Measurements from ENCODE around the gene CYFIP2.
A peak's percentile ranks its signal among the peaks of the same experiment; 100 is the strongest.

The CYFIP2 gene

DNA sequence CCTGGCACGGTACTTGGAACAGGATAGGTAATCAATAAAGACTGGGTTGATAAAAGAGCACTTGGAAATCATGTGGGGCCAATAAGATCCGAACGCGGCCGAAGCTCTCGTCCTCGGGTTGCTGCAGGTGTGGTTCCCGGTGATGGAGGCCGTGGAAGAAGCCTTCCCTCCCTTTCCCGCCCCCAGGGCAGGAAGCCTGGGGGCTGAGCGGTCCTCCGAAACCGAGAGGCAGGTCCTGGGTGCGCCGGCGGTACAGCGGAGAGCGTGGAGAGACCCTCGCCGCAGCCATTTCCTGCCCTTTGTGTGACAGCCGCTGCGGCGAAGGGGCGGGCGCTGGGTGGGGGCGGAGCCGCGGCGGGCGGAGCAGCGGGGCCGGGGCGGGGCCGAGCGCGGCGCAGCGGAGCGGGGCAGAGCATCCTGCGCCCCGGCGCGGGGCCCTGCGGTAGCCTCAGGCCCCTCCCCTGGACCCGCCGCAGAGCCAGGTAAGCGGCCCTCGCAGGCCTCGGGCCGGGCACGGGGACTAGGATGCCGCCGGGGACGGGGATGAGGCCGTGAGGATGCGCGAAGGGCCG, at the start of gene CYFIP2:
CYFIP2 (plus strand) TSS at position 410 of the 572 bp plus-strand sequence. CDS start 19,239 bp downstream, outside the sequence.
- DNase-seq (ENCODE audit: low read depth in 1 of 2, low spot score in 1 of 2): peak; percentile 57 to 82
- TF ChIP-seq JUND (IDR thresholded peaks at IDR 0.05; ENCODE audit: low read depth): no peak
- in situ Hi-C loops (cut with HindIII; ENCODE audit: low pct_unique_long_range_greater_than_20kb, low sequenced_read_pairs): no loop called here

DNA sequence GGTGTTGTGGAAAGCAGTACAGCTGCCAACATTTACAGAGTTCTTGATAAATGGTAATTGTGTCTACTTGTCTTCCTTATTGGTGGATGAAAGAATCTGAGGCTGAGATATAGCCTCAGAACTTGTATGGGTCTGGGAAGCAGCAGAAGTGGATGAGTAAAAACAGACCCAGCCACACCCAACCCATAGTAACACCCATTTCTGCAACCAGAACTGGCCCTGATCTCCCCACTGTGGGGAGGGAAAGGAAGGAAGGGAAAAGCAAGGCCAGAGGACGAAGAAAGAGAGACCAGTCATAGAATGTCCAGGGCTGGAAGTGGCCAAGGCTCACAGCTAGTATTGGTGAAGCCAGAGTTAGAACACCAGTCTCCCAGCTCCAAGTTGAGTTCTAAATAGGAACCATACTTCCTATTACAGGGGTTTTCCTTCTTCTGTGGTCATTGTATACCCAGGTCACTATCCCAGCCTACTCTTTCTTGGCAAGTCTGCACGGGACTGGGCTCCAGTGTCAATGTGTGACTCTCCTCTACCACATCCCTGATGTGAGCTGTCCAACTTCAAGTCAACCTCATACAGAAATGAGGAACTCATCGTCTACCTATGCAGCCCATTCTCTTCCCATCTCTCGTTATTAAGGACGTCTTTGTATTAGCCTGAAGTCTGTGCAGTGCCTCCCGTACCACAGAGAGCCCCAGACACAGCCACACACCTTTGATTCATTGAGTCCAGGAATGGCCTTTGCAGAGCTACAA, 49.4 kb upstream of the CYFIP2 start:
- no peak for TF ChIP-seq JUND (IDR thresholded peaks at IDR 0.05; ENCODE audit: low read depth)
- in situ Hi-C loops (cut with HindIII; ENCODE audit: low pct_unique_long_range_greater_than_20kb, low sequenced_read_pairs): no loop called here
- DNase-seq (ENCODE audit: low read depth in 1 of 2, low spot score in 1 of 2): no peak

DNA sequence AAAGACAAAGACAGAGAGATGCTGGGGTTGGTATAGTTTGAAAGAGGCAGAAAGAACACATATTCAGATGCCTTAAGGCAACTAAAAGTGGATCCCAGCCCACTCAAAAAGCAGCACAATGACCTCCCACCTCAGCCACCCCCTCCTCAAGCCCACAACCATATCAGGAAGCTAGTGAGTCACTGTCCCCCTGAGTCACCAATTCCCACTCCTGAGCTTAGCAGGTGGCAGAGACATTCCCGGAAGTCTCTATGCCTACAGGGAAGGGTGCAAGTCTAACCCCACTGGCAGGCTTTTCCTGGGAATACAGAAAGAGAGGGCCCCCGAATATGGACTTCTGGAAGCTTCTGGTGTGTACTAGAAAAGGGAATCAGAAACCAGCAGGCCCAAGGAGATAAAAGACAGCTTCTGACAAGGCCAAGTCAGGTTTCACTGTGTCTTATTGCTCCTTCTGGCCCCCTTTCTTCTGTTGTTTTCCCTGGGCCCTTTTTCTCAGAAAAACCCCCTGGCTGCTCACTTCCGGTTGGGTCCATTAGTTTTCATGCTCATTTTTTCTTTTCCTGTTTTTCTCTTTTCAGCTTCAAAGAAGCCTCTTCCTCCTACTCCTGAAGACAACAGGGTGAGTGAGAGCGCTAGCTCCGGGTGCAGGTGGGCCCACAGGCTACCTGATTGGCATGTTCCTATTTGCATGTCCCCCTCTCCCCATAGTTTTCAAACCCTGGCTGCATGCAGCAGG, 48.5 kb upstream of the CYFIP2 start:
- TF ChIP-seq JUND (IDR thresholded peaks at IDR 0.05; ENCODE audit: low read depth): no peak
- no peak for DNase-seq (ENCODE audit: low read depth in 1 of 2, low spot score in 1 of 2)
- in situ Hi-C loops (cut with HindIII; ENCODE audit: low pct_unique_long_range_greater_than_20kb, low sequenced_read_pairs): no loop called here

DNA sequence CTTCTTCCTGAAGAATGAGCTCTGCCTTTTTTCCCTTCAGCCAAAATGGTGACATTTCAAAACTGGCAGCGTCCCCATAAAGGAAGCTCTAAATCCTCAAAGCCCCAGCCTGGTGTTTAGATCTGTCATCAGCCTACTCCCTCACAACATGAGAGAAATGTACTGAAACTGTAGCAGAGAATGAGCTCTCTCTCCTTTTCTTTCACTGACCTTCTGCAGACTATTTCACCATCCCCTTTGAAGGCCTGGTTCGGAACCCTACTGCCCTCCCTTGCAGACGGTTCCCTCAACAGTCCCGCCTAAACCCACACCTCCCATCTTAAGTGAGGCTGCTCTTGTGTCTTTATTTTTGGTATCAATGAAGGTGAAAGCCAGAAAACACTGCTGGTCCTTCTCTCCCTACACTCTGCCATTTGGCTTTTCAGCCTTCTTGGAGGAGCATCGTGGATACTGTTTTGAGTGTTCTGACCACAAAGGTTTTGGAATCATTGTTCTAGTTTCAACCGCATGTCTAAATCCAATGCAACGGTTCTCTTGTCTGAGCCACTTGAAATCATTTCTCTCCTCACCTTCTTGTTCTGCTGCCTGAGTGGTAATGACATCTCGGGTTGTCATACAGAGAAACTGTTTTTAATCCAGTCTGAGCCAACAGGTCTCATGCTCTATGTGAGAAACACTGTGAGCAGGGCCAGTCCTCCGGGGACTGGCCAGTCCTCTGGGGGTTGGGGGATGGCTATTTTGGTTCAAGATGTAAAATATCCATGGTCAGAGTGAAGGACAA, 46.2 kb upstream of the CYFIP2 start:
- DNase-seq (ENCODE audit: low read depth in 1 of 2, low spot score in 1 of 2): no peak
- in situ Hi-C loops (cut with HindIII; ENCODE audit: low pct_unique_long_range_greater_than_20kb, low sequenced_read_pairs): no loop called here
- no peak for TF ChIP-seq JUND (IDR thresholded peaks at IDR 0.05; ENCODE audit: low read depth)

DNA sequence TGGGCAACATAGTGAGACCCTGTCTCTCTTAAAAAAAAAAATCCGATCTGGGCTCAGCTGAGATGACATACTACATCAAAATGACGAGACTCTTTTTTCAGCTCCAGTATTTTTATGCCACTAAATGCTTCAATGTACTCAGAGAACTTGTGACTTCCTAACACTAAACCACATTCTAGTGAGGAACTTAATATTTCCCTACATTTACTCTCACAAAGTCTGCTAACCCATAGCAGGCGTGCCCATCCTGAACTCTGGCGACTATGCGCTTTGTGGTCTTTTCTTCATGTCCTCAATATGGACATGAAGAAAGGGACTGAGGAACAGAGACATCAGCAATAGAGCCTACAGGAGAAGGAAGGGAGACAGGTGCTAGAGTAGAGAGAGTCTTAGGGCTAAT, 44.0 kb upstream of the CYFIP2 start:
- in situ Hi-C loops (cut with HindIII; ENCODE audit: low pct_unique_long_range_greater_than_20kb, low sequenced_read_pairs): no loop called here
- TF ChIP-seq JUND (IDR thresholded peaks at IDR 0.05; ENCODE audit: low read depth): no peak

DNA sequence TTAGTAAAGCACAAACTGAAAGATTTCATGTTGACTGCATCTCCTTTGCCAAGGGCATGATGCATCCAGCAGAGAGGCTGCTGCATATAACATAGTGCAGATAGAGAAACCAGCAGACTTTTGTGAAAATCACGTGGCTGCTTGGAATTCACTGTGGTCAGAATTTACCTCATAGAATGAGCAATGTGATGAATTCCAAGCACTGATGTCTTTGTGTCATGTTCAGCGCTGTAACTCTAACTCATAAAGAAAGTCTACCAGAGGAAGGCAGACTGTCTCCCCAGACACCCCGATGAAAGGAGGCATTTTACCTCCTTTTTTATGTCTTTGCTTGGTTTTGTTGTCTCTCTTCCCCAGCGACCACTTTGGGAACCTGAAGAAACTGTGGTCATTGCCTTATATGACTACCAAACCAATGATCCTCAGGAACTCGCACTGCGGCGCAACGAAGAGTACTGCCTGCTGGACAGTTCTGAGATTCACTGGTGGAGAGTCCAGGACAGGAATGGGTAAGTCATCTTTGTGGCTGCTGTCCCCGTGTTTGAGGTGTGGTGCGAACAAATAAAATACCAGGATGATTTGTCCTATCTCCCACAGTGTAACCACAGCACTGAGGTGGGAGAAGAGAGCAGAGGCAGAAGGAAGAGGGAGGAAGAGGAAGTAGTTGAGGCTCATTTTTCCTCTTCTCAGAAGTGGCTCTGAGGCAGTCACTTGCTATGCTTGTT, 43.3 kb upstream of the CYFIP2 start:
- DNase-seq (ENCODE audit: low read depth in 1 of 2, low spot score in 1 of 2): no peak
- in situ Hi-C loops (cut with HindIII; ENCODE audit: low pct_unique_long_range_greater_than_20kb, low sequenced_read_pairs): no loop called here
- TF ChIP-seq JUND (IDR thresholded peaks at IDR 0.05; ENCODE audit: low read depth): no peak

More for the DNA sequence above, 44.0 kb upstream of the CYFIP2 start:
- DNase-seq (ENCODE audit: low read depth in 1 of 2, low spot score in 1 of 2): no peak

DNA sequence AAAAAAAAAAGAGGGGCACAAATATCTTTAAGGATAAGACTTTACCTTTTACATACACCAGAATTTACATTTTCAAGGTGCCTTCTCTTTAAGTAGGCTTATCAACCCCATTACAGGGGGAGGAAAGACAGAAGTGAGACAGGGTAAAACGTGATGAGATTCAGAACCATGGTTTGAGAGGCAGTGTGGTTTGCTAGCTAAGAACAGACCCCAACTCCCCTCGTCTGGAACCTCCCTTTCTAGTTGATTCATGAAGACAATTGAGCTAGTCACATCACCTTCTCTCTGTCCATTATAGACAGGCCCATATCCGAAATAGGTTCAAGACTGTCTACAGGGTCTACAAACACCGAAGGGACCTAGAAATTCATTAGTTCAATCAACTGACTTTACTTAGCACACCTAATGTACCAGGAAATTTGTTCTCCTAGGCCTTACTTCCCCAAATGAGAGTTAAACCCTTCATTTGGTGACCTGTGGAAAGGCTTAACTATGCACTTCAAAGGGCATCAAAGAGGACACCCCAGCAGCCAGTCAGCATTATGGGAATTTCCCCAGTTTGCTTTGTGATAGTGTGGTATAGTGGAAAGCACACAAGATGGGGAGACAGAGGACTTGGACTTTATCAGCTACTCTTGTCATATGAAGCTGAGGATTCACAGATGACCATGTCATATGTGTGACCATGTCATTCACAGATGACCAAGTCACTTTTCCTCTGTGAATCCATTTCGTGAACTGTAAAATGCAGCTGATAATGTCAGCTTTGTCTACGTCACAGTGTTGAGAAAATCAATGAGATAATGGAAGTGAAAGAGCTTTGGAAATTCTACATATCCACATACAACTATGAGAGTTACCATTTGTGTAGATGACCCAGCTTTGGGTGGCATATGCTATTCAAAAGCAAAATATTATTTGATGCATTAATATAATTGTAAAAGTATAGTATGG, 40.2 kb upstream of the CYFIP2 start:
- in situ Hi-C loops (cut with HindIII; ENCODE audit: low pct_unique_long_range_greater_than_20kb, low sequenced_read_pairs): no loop called here
- TF ChIP-seq JUND (IDR thresholded peaks at IDR 0.05; ENCODE audit: low read depth): no peak
- no peak for DNase-seq (ENCODE audit: low read depth in 1 of 2, low spot score in 1 of 2)

DNA sequence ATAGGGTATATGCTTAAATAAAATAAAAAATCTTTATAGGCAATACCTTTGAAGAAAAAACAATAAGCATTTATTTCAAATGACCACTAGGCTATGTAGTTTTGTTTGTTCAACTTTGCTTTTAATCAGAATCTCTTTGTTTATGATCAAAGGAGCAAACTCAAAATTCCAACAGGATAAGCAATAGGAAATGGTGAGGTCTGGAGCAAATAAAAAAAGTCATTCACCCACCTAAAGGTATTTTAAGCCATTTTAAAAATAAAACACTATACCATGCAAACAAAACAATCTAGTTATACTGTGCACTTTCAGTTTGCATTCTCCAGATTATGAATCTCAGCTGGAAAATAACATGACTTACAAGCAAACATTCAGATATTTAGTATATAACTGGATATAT, 35.3 kb upstream of the CYFIP2 start:
- DNase-seq (ENCODE audit: low read depth in 1 of 2, low spot score in 1 of 2): no peak
- TF ChIP-seq JUND (IDR thresholded peaks at IDR 0.05; ENCODE audit: low read depth): no peak
- in situ Hi-C loops (cut with HindIII; ENCODE audit: low pct_unique_long_range_greater_than_20kb, low sequenced_read_pairs): no loop called here

DNA sequence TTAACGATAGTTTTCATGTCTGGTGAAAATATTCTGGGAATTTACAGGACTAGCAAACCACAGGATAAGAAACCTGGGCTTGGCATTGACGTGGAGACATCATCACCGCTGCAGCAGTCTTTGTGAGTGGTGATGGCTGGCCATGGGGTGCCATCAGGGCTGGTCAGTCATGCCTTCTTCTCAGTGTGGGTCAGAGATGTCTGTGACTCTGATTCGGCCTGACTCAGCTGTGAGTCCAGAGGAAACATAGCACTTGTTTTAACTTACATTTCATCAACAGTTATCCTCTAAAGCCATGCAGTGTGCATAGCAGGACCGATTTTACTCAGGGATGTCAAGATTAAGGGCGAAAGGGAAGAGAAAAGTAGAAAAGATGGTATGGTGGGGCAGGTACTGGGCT, 33.2 kb upstream of the CYFIP2 start:
- in situ Hi-C loops (cut with HindIII; ENCODE audit: low pct_unique_long_range_greater_than_20kb, low sequenced_read_pairs): no loop called here
- TF ChIP-seq JUND (IDR thresholded peaks at IDR 0.05; ENCODE audit: low read depth): no peak
- DNase-seq (ENCODE audit: low read depth in 1 of 2, low spot score in 1 of 2): no peak

DNA sequence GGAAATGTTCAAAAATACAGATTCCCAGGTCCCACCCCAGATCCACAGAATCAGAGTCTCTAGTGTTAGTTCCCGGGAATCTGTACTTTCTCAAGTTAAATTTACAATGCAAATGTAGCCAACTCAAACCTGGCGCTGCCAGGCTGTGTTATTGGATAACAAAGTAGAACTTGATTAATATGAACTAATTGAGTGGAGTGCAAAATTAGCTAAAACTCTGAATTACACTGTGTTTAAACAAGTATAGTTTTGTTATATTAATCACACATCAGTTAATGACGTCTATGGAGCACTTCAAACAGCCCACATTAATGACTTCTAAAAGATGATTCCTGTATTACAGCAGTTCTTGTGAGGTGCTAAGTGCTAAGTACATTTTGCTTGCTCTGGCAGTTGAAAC, 32.4 kb upstream of the CYFIP2 start:
- no peak for TF ChIP-seq JUND (IDR thresholded peaks at IDR 0.05; ENCODE audit: low read depth)
- in situ Hi-C loops (cut with HindIII; ENCODE audit: low pct_unique_long_range_greater_than_20kb, low sequenced_read_pairs): no loop called here
- DNase-seq (ENCODE audit: low read depth in 1 of 2, low spot score in 1 of 2): no peak

DNA sequence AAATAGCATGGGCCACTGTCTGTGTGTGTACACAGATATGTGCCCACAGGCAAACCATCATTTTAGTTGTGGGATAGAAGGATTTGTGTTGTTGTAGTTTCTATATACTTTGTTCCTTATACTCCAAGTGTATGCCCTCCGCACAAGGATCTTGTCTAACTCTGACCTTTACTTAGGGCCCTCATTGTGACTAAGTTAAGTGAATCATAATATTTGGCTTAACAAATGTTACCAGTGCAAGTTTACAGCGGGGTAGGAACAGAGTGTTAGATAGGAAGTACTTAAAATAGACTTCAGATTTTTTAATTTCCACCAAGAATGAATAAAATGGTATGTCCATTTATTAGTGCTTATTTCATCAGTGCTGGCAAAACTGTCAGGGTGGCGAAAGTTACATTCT, 29.5 kb upstream of the CYFIP2 start:
- DNase-seq (ENCODE audit: low read depth in 1 of 2, low spot score in 1 of 2): no peak
- no peak for TF ChIP-seq JUND (IDR thresholded peaks at IDR 0.05; ENCODE audit: low read depth)
- in situ Hi-C loops (cut with HindIII; ENCODE audit: low pct_unique_long_range_greater_than_20kb, low sequenced_read_pairs): no loop called here

Data from T47D (cell line).